HG02610 (cell line): ENCODE measurements around the gene PSMB3.

Experiments
- ATAC-seq: cut with Tn5 transposase; IDR thresholded peaks from one replicate; pipeline ENCODE4 v1.9.1; 2021; ENCODE audit warnings: mild to moderate bottlenecking, moderate library complexity; ENCODE audit not compliant: unreplicated experiment

The PSMB3 gene

GRCh38 chr17:38733282-38733981, 19.1 kb upstream of the PSMB3 start:
- no peak for ATAC-seq

DNA sequence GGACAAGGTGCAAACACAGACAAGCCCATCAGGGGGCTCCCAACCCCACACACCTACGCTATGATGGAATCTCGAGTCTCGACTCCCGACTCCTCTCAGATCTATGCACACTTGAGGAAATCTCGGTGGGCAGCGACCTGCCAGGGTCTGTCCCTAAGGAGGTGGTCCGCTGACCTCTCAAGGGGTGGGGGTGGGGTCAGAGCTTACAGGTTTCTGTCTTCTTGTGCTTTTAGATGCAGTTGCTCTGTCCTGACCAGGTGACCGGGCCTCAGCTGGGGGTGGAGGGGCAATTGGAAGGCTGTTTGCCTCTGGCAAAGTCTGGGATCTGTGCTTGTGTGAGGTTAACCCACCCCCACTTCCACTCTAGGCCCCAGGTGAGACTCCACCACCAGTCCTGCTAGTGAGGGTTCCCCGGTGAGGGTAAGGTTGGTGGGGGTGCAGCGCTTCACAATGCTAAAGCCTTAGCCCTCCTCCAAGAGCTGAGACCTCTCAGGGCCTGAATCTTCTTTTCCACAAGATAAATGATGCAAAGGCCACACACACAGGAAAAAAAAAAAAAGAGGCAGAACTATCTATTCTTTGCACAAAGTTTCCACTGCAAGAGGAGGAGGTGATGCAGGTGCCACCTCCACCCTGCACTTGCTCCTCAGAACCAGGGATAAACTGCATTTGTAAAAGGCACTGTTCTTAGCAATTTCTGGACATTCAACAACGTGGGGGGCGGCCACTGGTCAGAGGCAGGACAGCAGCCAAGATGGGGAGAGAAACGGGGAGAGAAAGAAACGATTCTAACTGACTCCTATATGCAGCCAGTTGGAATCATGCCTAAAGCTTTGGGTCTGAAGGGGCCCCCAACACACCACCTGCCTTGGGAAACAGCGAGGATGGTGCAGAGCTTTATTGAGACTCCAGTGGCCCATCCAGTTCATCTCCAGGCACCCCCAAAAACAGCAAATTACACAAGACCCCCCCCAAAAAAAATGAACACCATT, 18.3 kb upstream of the PSMB3 start:
- no peak for ATAC-seq

GRCh38 chr17:38735161-38735997, 17.2 kb upstream of the PSMB3 start:
- no peak for ATAC-seq

DNA sequence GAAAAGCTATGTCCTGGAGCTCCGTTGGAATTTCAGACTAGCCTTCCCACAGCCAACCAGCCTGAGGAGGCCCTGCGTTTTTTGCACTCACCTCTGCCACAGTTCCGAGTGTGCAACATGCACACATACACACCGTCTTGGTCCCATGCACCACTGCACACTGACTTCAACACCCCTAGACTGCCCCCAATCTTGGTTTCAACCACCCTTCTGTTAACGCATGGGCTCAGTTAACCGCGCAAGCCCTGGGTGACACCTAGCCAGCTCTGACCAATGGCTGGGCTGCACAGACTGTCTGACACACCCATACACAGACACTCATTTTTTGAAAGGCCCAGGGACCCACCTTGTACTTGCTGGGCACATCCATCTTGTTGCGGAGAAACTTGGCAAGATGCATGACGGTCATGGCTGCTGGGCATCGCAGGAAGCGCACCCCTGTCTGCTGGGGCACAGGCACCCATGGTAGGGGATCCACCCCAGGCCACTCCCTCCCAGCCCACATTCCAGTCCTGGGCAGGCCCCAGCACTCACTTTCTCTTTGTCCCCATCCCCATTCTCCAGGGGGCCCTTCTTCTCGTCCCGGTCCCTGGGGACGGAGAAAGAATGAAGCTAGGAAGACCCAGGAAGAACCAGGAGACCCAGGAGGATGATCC, 14.4 kb upstream of the PSMB3 start:
- ATAC-seq: no peak

DNA sequence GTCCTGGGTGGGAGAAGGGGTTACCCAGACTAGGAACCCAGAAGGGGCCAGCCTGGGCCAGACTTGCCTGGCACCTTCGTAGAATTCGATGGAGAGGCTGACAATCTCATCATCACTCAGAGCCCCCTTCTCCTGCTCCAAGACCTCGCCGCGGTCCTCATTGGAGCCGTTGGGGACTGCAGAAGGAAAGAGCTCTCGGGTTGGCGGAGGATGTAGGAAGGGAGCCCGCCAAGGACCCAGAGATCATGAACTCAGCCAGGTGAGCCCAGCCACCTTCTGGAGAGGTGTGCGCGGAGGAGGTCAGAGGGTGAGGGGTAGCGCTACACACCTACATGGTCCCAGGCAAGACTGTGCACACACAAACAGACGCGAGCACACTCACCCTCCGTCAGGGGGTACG, 13.9 kb upstream of the PSMB3 start:
- ATAC-seq: no peak

GRCh38 chr17:38739305-38739704, 13.2 kb upstream of the PSMB3 start:
- ATAC-seq: no peak

GRCh38 chr17:38740044-38740443, 12.5 kb upstream of the PSMB3 start:
- no peak for ATAC-seq

DNA sequence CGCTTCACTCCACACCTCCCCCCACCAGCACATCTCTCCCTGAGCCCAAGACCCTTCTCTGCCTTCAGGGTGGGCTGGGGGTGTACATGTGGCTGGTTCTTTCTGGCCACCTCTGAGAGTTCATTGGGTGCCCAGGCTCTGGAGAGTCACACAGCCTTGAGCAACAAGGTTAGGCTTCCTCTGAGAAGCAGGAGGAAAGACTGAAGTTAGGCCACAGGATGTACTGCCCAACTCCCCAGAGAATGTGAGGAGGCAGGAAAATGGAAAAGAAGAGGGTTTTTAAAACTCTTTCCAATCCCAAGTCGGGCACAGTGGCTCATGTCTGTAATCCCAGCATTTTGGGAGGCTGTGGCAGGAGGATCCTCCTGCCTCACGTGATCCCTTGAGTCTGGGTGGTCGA, 11.7 kb upstream of the PSMB3 start:
- no peak for ATAC-seq

DNA sequence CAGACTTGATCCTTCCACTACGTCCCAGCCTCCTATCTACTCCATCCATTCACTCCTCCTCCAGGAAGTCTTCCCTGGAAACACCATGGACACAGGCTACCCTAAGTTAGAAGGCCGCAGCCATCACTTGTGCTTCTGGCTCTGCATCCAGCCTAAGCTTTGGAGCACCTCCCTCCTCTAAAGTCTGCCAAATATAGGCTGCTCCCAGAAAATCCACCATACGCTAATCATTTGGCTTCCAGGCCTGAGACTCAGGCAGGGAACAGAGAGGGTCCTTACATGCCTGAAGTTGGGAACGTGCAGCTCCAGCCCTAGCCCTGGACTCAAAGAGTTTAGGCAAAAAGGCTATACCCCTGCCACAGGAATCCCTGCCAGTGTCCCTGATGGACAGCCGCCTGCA, 11.1 kb upstream of the PSMB3 start:
- no peak for ATAC-seq

GRCh38 chr17:38741921-38742410, 10.6 kb upstream of the PSMB3 start:
- ATAC-seq: no peak

DNA sequence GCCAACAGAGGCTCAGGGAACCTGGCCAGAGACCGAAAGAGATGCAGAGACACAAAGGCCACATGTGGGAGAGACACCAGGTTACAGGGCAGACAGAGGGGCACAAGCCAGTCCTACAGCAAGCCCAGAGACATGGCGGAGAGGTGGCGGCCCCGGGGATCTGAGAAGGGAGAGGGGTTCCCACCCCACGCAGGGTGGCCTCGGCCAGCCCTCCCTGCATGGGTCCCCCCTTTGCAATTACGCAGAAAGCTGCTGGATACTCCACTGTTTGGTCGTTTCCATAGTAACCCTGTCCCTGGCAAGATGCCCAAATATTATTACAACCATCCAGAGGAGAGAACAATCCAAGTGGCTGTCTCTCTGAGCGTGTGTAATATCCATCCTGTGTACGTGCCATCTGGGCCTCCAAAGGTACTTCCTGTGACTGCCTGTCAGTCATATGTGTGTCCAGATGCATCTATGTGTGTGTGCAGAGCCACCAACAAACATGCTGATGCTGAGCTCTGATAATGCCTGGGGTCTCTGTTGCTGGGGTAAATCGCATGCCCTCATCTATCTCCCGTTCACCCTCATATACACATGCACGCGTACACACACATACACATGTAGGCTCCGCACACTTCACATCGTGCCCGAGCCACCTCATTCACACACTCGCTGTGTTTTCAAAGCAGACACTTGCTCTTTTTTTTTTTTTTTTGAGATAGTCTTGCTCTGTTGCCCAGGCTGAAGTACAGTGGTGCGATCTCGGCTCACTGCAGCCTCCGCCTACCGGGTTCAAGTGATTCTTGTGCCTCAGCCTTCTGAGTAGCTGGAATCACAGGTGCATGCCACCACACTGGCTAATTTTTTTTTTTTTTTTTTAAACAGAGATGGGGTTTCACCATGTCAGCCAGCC, 9.9 kb upstream of the PSMB3 start:
- no peak for ATAC-seq

- ATAC-seq: no peak
These were observed 8.9 kb upstream of the PSMB3 start for GRCh38 chr17:38743556-38744171.

GRCh38 chr17:38745545-38745944, 7.0 kb upstream of the PSMB3 start:
- ATAC-seq: no peak

GRCh38 chr17:38746004-38746848, 6.3 kb upstream of the PSMB3 start:
- no peak for ATAC-seq

GRCh38 chr17:38746849-38747462, 5.6 kb upstream of the PSMB3 start:
- no peak for ATAC-seq

DNA sequence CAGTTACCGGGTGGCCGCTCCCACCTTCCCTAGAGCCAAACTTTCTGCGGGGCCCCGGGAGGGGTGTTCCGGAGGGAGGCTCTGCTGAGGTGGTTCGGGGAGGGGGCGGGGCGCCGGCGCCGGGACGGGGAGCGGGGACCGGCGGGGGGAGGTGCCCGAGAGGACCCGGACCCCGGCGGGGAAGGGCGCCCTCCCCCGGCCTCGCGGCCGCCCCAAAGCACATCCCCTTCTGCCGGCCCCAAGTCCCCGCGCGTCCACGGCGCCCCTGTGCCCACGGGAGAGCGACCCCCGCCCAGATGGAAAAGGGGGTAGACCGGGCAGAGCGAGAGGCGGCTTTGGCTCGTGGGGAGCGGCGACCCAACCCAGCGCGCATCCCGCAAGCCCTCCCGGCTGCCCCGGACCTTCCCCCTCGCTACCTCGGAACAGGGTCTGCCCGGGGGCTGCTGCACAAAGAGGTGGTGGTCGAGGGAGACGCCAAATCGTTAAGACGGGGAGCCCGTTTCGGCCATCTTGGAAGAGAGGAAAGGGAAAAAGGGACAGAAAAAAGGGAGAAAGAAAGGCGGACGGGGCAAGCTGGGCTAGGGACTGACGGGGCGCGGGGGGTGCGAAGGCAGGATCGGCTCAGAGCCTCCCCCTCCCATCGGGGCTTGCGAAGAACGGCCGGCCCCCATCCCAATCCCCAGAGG, 4.9 kb upstream of the PSMB3 start:
- ATAC-seq: no peak
